SK-N-DZ (cell line): ENCODE results near the gene SORBS2.

Experiments used
- DNase-seq: peaks from one replicate; pipeline ENCODE4 v3.0.0-alpha.2; 2015; ENCODE audit warnings: low spot score

The SORBS2 gene

DNA sequence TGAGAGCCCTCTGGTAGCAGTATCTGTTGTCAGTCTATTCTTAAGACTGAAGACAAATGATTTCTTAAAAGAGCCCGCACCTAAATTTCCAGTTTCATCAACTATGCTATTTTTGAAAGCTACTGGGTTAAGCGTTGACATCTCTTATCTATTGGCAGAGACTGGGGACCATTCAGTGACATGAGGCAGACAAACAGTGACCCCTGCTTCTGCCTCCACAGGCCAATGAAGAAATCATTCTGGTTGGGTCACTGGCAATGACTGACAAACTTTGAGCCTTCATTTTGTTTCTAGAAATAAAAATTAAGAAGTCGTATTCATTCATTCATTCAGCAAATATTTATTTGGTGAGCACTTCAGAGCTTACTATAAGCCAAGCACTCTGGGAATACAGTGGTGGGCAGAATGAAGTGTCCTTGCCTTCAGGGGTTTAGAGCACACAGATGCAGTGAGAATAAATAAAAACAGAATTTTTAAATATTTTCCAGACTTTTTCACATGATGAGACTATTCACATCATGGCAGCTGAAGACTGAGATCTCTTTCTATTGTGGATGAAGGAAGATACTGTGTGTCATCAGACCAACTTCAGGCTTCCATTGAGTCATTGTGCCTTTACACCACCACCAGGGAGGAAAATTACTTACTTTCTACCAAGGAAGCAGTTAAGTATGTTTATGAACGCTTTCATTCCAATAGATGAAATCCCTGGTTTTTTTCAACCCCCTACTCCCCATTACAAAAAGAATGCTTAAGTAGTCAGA, 36.0 kb downstream of the SORBS2 start:
- DNase-seq = no peak

DNA sequence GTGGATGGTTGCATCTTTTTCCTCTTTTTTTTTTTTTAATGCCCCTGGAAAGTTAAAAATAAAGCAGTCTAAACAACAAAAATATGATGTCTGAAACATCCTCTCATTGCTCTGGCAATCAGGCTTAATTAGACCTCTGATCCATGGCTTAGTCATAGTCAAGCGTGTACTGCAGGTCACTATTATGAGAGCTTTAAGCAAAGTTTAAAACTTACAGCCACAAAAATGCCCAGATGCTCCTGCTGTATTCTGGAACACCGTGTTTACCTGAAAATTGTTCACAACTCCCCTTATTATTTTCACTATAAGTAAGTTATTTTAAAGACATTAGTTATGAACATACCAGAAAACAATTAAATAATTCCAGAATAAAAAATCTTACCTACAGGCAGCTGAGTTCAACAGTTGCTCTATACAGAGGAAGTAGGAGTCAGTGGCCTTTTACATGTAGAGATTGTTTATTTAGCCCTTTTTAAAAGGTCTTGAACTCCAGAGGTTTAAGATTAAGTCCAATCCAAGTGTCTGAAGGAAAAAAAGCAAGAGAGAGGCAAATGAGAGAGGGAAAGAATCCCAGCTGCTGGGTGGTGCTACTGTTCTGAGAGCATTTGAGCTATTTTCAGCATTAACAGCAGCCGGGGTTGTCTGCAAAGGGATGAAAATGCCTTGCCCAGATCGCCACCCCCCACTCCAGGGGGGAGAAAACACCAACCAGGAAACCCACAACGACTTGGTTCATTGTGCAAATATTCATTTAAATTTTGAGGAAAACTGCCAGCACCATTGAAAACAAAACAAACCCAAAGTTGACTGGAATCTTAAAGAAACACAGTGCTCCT, 36.9 kb downstream of the SORBS2 start:
- DNase-seq = no peak

DNA sequence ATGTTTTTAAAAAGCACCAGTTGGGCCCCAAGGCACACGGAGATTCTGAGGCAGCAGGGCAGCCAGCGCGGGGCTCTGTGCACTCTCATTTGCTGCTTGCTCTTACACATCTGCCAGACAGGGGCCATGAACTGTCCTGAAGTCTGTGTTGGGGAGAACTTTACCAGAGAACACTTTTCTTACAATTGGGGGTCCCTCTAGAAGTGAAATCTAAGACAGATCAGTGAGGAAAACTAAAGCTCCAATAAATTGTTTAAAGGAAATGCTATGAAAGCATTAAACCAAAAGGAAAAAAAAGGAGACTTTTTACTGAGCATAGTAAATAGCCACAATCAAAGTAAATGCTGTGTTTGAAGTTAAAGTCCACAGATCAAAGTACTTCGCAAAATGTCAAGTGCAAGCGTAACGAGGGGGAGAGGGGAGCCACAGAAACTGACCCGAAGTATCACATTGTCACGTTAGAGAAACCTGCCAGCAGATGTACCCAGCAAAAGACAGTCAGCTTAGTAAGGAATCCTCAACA, 37.8 kb downstream of the SORBS2 start:
- DNase-seq = no peak

DNA sequence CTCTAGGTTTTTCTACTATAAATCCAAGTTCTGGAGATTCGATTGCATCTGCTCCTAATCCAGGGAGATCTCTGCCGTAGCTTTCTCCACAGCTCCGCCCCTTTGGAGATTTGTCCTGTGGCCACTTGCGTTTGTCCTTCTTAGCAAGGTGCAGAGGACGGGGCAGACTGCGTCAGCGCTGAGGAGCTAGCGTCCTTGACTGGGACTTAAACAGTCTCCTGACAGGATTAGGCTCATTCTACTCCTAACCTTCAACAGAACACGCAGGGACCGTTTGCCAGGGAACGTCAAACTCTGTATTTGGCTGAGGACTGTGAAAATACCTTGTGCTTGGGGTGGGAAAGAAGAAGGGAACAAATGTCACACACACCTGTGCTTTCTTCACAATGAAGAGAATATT, 38.6 kb downstream of the SORBS2 start:
- no peak for DNase-seq

DNA sequence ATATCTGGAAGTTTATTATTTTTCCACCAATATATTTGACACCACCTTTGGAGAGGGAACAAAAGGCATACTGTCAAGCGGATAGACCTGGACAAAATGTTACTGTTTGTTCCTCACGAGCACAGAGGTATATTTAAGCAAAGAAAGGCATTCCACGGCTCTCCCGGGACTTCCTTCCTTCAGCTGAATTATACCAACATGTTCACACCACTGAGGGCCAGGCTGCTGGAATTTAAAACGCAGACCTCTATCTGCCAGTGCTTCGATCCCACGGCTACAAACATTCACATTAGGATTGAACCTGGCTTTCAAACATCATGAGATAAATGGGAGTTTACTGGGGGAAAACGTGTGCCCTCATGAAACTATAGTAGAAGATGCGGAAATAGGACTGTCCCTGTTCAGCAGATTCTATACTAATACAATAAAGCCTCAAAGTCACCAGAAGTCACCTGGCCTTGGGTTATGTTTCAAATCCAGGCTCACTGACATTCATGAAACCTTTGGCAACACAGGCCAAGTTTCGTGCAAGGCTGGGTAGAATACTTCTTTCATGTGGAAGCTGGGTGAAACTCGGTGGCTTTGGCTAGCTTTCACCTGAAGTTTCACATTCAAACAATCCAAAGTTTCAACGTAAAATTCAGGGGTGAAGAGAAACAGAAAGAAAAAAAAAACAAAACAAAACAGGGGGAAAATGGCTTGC, 39.5 kb downstream of the SORBS2 start:
- DNase-seq = no peak

- DNase-seq = no peak
Measured at GRCh38 chr4:185771711-185772390, 40.1 kb downstream of the SORBS2 start.

GRCh38 chr4:185767528-185767927, 44.5 kb downstream of the SORBS2 start:
- no peak for DNase-seq

- no peak for DNase-seq
Measured at GRCh38 chr4:185764876-185765275, 47.1 kb downstream of the SORBS2 start.

DNA sequence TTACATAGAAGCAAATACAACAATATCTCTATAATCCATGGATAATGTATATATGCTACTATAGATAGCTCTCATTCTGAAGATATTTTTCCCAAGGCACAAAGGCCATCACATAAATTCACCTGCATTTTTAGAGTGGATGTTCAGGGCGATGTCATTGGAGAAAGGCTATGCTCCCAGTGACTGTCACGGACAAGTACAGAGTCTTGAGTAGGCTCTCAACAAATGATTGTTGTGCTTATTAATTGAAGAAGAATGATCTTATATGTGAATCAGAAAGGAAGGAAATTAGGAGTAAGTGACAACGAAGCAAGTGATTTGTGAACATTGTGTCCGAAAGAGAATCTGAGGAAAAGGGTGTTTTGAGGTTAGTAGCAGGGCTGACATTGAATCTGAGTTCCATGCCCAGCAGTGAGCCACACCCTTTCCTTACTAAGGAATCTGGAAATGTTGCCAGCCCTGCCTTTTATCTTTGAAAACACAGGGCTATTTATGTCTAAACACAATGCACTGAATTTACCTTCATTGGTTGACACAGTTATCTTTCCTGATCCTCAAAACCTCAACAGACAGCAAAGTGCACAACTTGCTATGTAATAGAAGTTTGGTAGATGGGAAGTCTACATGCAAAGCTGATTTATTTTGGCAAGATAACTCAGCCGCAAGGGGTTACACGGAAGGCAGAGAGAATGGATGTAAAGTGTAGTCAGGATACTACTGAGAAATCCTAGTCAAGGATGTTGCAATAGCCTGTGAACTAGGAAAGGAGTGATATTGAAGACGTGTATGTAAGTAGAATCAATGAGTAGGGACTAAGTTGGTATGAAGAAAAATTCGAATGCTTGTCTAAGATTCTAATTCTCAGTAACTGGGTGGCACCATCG, 50.4 kb downstream of the SORBS2 start:
- DNase-seq = no peak

- no peak for DNase-seq
Measured at GRCh38 chr4:185758807-185759206, 53.2 kb downstream of the SORBS2 start.

GRCh38 chr4:185755451-185755850, 56.5 kb downstream of the SORBS2 start:
- no peak for DNase-seq

GRCh38 chr4:185754961-185755360, 57.0 kb downstream of the SORBS2 start:
- DNase-seq = no peak

DNA sequence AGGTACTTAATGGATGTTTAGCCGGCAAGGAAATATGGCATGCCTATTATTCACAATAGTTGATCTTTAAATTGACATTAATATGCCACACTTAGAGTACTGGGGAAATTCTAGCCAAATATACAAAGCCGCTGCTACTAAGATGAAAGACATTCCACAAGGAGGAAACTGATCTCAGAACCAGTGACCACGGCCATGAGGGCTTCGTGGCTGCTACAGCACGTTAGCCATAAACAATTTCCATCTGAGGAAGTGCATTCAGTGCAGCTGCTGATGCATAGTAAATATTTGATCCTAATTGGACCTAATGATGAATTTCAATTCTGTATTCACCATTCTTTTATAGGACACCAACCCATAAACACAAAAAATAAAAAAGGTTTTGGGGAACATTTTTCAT, 59.1 kb downstream of the SORBS2 start:
- no peak for DNase-seq

DNA sequence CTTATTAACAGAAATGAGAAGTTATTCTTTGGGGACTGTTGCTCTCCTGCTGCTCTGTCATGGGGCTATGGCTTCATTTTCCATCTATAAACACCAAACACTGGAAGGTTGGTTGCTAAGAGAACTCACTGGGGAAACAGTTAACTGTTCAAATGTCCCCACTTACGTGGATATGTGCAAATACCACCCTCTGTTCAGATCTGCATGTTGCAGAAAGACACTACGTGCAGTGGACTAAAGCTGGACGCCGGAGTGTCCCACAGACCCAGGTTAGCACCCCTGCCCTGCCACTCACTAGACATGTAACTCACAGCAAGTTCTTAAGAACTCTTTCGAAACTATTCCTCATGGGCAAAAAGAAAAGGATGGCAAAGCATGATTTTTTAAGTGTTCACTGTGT, 62.1 kb downstream of the SORBS2 start:
- no peak for DNase-seq

GRCh38 chr4:185748901-185749390, 63.0 kb downstream of the SORBS2 start:
- DNase-seq = no peak

DNA sequence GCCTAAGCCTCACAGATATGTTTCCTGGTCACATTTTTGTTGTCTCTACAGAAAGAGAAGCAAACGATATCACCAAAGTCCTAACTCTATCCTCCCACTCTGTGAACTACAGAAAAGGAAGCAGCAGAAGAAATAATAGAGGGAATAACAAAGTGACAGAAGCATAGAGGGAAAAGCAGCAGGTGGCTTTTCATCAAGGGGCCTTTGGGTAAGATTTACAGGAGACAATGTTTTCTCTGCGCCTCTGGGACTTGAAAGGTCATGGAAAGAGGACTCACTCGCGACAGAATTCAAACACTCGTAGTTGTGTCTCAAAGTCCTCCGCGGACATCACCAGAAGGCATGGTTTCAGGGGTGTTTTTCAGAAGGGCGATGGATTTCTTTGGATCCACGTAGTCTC, 66.1 kb downstream of the SORBS2 start:
- DNase-seq = no peak

GRCh38 chr4:185744946-185745345, 67.0 kb downstream of the SORBS2 start:
- no peak for DNase-seq

GRCh38 chr4:185744488-185744862, 67.5 kb downstream of the SORBS2 start:
- DNase-seq = no peak

GRCh38 chr4:185743722-185744487, 68.1 kb downstream of the SORBS2 start:
- no peak for DNase-seq

- DNase-seq = no peak
Measured at GRCh38 chr4:185742766-185743165, 69.2 kb downstream of the SORBS2 start.
